Choroid plexus epithelial cell (primary cell): Measurements from ENCODE around the gene ERC2.
A peak's percentile ranks its signal among the peaks of the same experiment; 100 is the strongest.

Experiments
- DNase-seq: peaks from one replicate; pipeline ENCODE4 v3.0.0-alpha.2; 2010; ENCODE audit warnings: low read depth
- H3K4me3 ChIP-seq: 2 replicates; pipeline ENCODE4 v1.5.1; 2011; ENCODE audit warnings: low read depth, mild to moderate bottlenecking, control low read depth, low read length, moderate library complexity
- CTCF ChIP-seq: conservative IDR thresholded peaks from 2 replicates; pipeline ENCODE4 v1.5.1; 2011; ENCODE audit warnings: low read depth, mild to moderate bottlenecking, control low read depth, inconsistent platforms, low read length, moderate library complexity

Gene ERC2

GRCh38 chr3:55765906-55766701 is 702.2 kb downstream of the ERC2 start:
- DNase-seq: no peak
- no peak for TF ChIP-seq CTCF
- no peak overlapping the region for H3K4me3 ChIP-seq

DNA sequence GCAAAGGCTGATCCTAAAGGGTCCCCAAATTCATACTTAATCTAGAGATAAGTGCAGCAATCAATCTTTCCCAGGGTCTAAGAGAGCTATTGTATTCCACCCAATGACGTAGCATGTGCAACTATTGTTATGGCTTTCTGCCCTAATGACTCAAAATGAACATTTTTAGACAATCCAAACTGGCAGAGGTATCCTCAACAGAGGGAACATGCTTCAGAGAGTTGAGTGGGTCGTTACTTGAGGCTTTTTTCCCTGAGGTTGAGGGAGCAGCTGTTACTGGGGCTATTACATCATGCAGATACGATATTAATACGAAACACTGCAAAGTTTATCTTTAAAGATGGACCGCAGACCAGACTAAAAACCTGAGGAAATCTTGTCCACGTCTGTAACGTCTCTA is 702.9 kb downstream of the ERC2 start:
- DNase-seq: no peak
- TF ChIP-seq CTCF: no peak
- no peak overlapping the region for H3K4me3 ChIP-seq

DNA sequence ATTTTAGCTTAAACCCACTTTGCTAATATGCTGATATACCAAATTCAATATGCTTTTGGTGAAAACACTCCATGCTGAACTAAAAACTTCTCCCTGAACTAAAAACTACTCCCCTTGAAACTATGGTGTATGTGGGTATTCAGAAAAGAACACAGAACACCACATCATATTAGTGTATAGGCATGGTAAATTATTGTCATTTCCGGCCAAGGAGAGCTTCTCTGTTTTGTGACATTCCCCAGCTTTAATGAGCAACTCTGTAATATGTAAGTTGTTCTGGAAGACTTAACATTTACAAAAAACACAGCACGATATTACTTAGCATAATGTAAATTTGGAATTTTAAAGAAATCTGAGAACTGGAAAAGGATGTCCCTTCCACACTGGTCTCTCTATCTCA is 711.3 kb downstream of the ERC2 start:
- no peak for DNase-seq
- H3K4me3 ChIP-seq: no peak overlapping the region
- TF ChIP-seq CTCF: no peak

DNA sequence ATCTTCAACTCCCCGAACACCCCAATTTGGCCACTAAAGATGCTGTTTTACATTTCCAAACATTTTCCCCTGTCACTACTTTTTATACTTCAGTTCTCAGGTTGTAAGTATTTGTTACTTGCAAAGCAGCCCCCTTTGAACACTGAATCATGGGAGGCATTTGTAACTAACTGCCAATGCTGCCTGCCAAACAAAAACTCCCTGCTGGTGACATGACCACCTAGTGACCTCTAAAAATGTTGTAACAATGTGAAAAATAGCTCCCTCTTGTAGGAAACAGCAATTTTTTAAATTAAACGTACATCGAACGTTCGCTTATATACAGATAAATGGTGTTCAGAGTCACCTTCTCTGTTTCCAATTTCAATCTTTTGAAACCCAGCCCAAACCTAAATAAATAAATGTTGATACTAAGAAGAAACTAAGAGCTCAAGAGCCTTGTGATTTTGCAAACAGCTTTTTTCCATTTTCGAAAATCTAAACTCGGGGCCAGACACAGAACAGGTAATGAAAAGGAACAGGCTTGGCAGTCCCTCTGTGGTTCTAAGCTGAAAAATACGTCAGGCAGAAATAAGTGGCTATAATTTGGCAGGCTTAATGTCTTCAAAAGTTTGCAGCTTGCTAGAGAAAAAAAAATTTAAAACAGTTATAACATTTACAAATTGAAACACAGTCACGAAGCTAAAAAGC is 712.6 kb downstream of the ERC2 start:
- no peak overlapping the region for H3K4me3 ChIP-seq
- DNase-seq: peak; percentile 17
- no peak for TF ChIP-seq CTCF

- no peak overlapping the region for H3K4me3 ChIP-seq
- DNase-seq: no peak
- no peak for TF ChIP-seq CTCF
These were observed 715.4 kb downstream of the ERC2 start for GRCh38 chr3:55752911-55753310.

- TF ChIP-seq CTCF: no peak
- DNase-seq: no peak
- no peak overlapping the region for H3K4me3 ChIP-seq
These were observed 716.5 kb downstream of the ERC2 start for GRCh38 chr3:55751730-55752129.

GRCh38 chr3:55750525-55750924 is 717.7 kb downstream of the ERC2 start:
- no peak overlapping the region for H3K4me3 ChIP-seq
- no peak for TF ChIP-seq CTCF
- peak; percentile 86 for DNase-seq
